K562 (cell line): Measurements from ENCODE around the gene NRXN3.

ENCODE experiments used
- NCOA2 ChIP-seq, 2 experiments: fragments of 450-650 bp; IDR thresholded peaks; 2 replicates each; pipeline ENCODE4 v1.6.1; 2018; ENCODE audit warnings: mild to moderate bottlenecking in 2 of 2, moderate library complexity in 1 of 2; ENCODE audit not compliant: partially characterized antibody in 2 of 2
- ZNF217 ChIP-seq: sonication (generic); formaldehyde crosslinking; IDR thresholded peaks from 2 replicates; pipeline ENCODE4 v1.8.0; 2022; ENCODE audit warnings: mild to moderate bottlenecking, missing genetic modification reagents
- TF ChIP-seq, protein P1 (sequence below), 3 experiments: IDR thresholded peaks in 2 of 3; conservative IDR thresholded peaks in 1 of 3; 2 replicates each; pipeline ENCODE4 v1.5.1; 2011 to 2012; ENCODE audit warnings: low read length in 3 of 3, mild to moderate bottlenecking in 3 of 3, control low read depth in 2 of 3, improper control_type of control experiment in 1 of 3, inconsistent platforms in 1 of 3, low read depth in 1 of 3, mixed read lengths in 1 of 3, moderate library complexity in 1 of 3; ENCODE audit not compliant: insufficient read depth in 2 of 3
- TF ChIP-seq, protein P2 (sequence below): fragments of 150-350 bp; conservative IDR thresholded peaks from 2 replicates; pipeline ENCODE4 v1.6.1; 2014; ENCODE audit warnings: low read length
- TF ChIP-seq, protein P3 (sequence below): sonication (generic); formaldehyde crosslinking; IDR thresholded peaks from 2 replicates; pipeline ENCODE4 v1.9.0; 2022; ENCODE audit warnings: mild to moderate bottlenecking, missing genetic modification reagents

DNA sequence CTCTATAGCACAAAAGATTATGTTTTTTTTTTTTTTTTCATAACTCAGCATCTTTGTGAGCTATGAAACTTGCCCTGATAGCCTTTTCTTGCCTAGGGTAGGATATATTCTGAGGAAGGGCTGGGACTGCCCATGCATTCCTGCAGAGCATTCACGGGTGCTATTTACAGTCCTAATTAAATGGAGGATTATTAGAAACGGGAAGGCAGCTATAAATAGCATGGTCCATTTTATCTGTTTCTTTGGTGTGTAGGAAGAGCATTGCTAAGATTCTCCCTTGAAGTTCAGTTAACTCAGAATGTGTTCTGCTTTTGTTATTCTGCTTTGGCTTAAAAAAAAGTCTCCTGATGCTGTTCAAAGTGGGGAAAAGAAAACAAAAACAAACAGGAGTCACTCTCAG, 1410.2 kb downstream of the NRXN3 start:
- TF ChIP-seq, protein P1, sequence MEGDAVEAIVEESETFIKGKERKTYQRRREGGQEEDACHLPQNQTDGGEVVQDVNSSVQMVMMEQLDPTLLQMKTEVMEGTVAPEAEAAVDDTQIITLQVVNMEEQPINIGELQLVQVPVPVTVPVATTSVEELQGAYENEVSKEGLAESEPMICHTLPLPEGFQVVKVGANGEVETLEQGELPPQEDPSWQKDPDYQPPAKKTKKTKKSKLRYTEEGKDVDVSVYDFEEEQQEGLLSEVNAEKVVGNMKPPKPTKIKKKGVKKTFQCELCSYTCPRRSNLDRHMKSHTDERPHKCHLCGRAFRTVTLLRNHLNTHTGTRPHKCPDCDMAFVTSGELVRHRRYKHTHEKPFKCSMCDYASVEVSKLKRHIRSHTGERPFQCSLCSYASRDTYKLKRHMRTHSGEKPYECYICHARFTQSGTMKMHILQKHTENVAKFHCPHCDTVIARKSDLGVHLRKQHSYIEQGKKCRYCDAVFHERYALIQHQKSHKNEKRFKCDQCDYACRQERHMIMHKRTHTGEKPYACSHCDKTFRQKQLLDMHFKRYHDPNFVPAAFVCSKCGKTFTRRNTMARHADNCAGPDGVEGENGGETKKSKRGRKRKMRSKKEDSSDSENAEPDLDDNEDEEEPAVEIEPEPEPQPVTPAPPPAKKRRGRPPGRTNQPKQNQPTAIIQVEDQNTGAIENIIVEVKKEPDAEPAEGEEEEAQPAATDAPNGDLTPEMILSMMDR (IDR thresholded peaks at IDR 0.05 in 2 of 3, conservative IDR thresholded peaks at IDR 0.05 in 1 of 3; ENCODE audit: insufficient read depth in 2 of 3, low read depth in 1 of 3, low read length in 3 of 3), result no peak
- TF ChIP-seq, protein P2, sequence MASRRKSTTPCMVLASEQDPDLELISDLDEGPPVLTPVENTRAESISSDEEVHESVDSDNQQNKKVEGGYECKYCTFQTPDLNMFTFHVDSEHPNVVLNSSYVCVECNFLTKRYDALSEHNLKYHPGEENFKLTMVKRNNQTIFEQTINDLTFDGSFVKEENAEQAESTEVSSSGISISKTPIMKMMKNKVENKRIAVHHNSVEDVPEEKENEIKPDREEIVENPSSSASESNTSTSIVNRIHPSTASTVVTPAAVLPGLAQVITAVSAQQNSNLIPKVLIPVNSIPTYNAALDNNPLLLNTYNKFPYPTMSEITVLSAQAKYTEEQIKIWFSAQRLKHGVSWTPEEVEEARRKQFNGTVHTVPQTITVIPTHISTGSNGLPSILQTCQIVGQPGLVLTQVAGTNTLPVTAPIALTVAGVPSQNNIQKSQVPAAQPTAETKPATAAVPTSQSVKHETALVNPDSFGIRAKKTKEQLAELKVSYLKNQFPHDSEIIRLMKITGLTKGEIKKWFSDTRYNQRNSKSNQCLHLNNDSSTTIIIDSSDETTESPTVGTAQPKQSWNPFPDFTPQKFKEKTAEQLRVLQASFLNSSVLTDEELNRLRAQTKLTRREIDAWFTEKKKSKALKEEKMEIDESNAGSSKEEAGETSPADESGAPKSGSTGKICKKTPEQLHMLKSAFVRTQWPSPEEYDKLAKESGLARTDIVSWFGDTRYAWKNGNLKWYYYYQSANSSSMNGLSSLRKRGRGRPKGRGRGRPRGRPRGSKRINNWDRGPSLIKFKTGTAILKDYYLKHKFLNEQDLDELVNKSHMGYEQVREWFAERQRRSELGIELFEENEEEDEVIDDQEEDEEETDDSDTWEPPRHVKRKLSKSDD, result no peak
- TF ChIP-seq ZNF217 (no peak), NCOA2 (IDR thresholded peaks at IDR 0.05; ENCODE audit: partially characterized antibody in 2 of 2) (no peak)
- TF ChIP-seq, protein P3, sequence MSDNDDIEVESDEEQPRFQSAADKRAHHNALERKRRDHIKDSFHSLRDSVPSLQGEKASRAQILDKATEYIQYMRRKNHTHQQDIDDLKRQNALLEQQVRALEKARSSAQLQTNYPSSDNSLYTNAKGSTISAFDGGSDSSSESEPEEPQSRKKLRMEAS (CRISPR knock-in tag), result no peak
